ENCODE measurements around the gene USP53.
"Not testable (repeated sequence)": the region's sequence is repeated elsewhere in the genome, so short reads cannot be mapped to it uniquely, and the experiment has no call there.

The USP53 gene

GRCh38 chr4:119279945-119280344 is 67.4 kb downstream of the USP53 start:
- DNase-seq: not testable (repeated sequence)

- no peak for DNase-seq
These were observed 68.9 kb downstream of the USP53 start for GRCh38 chr4:119281393-119281792.

GRCh38 chr4:119284876-119285780 is 72.6 kb downstream of the USP53 start:
- DNase-seq: no peak

GRCh38 chr4:119286377-119287002 is 74.0 kb downstream of the USP53 start:
- DNase-seq: no peak

GRCh38 chr4:119289313-119289712 is 76.8 kb downstream of the USP53 start:
- no peak for DNase-seq

GRCh38 chr4:119290598-119290997 is 78.1 kb downstream of the USP53 start:
- no peak for DNase-seq

GRCh38 chr4:119296356-119296755 is 83.8 kb downstream of the USP53 start:
- no peak for DNase-seq

- DNase-seq: no peak
These were observed 85.3 kb downstream of the USP53 start for GRCh38 chr4:119297795-119298194.

- DNase-seq: no peak
These were observed 86.8 kb downstream of the USP53 start for GRCh38 chr4:119299260-119299671.

- DNase-seq: no peak
These were observed 87.2 kb downstream of the USP53 start for GRCh38 chr4:119299741-119300100.

- DNase-seq: no peak
These were observed 87.8 kb downstream of the USP53 start for GRCh38 chr4:119300101-119300978.

GRCh38 chr4:119302073-119302832 is 89.7 kb downstream of the USP53 start:
- no peak for DNase-seq

- DNase-seq: no peak
These were observed 91.2 kb downstream of the USP53 start for GRCh38 chr4:119303587-119304305.

- no peak for DNase-seq
These were observed 91.9 kb downstream of the USP53 start for GRCh38 chr4:119304431-119304830.

GRCh38 chr4:119307606-119308005 is 95.1 kb downstream of the USP53 start:
- DNase-seq: no peak

GRCh38 chr4:119310826-119311225 is 98.3 kb downstream of the USP53 start:
- DNase-seq: no peak

GRCh38 chr4:119313237-119313636 is 100.7 kb downstream of the USP53 start:
- DNase-seq: no peak

GRCh38 chr4:119314356-119314755 is 101.8 kb downstream of the USP53 start:
- DNase-seq: peak; percentile 6

- DNase-seq: no peak
These were observed 102.5 kb downstream of the USP53 start for GRCh38 chr4:119315036-119315435.

GRCh38 chr4:119317990-119318389 is 105.5 kb downstream of the USP53 start:
- DNase-seq: no peak

GRCh38 chr4:119321921-119322687 is 109.6 kb downstream of the USP53 start, which contains the start of gene FABP2:
TSS of gene FABP2 (minus strand) at chr4:119322138. CDS start at chr4:119322102, 36 bp downstream.
- no peak for DNase-seq
